HepG2 (cell line): ENCODE measurements around the gene EXOC3L2. TPM values are rescaled to one million over a fixed set of nuclear protein-coding genes. Genes with fewer than 3 reads are reported as not detected.

Experiments used
- ATAC-seq: fragments of 200-7000 bp; cut with Tn5 transposase; 3 replicates; pipeline ENCODE4 v1.9.1; 2020; ENCODE audit warnings: mild to moderate bottlenecking, moderate library complexity
- BruUV-seq: library from RNA; stranded (reverse); fragments of 400-500 nt; replicated peaks from 2 replicates; lab custom pipeline; 2021; lab: Mats Ljungman, UMichigan
- CTCF ChIA-PET: fragments of 300-600 bp; formaldehyde crosslinking; extraction: SDS; loops from one replicate; lab custom pipeline; 2021; ENCODE audit warnings: low total read pairs, inconsistent platforms, low intra/inter-chr PET ratio; lab: Yijun Ruan, JAX
- POLR2A ChIA-PET: fragments of 350-600 bp; sonication (Branson Sonifier 250); formaldehyde crosslinking; loops from one replicate; lab custom pipeline; 2020; ENCODE audit warnings: antibody characterized with exemption, inconsistent platforms; lab: Yijun Ruan, JAX
- DNase-seq: peaks from one replicate; pipeline ENCODE4 v3.0.0-alpha.2; 2015; ENCODE audit warnings: low spot score
- FAIRE-seq: peaks from 3 replicates; lab custom pipeline; 2011; peaks lifted over from hg19 to GRCh38; lab: Jason Lieb, UNC
- H2AFZ ChIP-seq: one replicate; pipeline ENCODE4 v1.6.1; 2011; ENCODE audit warnings: low read length, inconsistent platforms
- H3K27ac ChIP-seq: fragments of 300-600 bp; 3 replicates; pipeline ENCODE4 v1.8.0; 2011; ENCODE audit warnings: mixed run types, mild to moderate bottlenecking, mixed read lengths, low read length, inconsistent platforms; ENCODE audit not compliant: insufficient read depth; ENCODE audit errors: extremely low read length
- H3K27me3 ChIP-seq, 2 experiments: fragments of 200-600 bp in 1 of 2; 2 replicates in 1 of 2; 3 replicates in 1 of 2; pipeline versions ENCODE4 v1.6.0 to v1.8.0; 2011; ENCODE audit warnings: low read length in 2 of 2, mild to moderate bottlenecking in 2 of 2, moderate library complexity in 2 of 2, inconsistent platforms in 1 of 2; ENCODE audit not compliant: insufficient read depth in 2 of 2, control insufficient read depth in 1 of 2
- H3K36me3 ChIP-seq, 2 experiments: fragments of 200-600 bp in 1 of 2; replicated peaks in 1 of 2; 2 replicates in 1 of 2; 3 replicates in 1 of 2; pipeline versions ENCODE4 v1.5.1 to v1.8.0; 2011; ENCODE audit warnings: low read length in 2 of 2, inconsistent platforms in 1 of 2; ENCODE audit not compliant: insufficient read depth in 2 of 2, control insufficient read depth in 1 of 2
- H3K4me1 ChIP-seq: 2 replicates; pipeline ENCODE4 v1.5.1; 2012; ENCODE audit warnings: low read length, inconsistent platforms; ENCODE audit not compliant: insufficient read depth
- H3K4me2 ChIP-seq: 2 replicates; pipeline ENCODE4 v1.6.0; 2011; ENCODE audit warnings: low read depth, low read length, inconsistent platforms
- H3K4me3 ChIP-seq, 3 experiments: fragments of 200-600 bp in 1 of 3; sonication (generic), shearing (Covaris generic) in 1 of 3; replicated peaks in 1 of 3; 2 replicates each; pipeline ENCODE4 v1.5.1; 2011 to 2016; ENCODE audit warnings: low read length in 3 of 3, inconsistent platforms in 2 of 3, low read depth in 2 of 3, mild to moderate bottlenecking in 2 of 3, control low read depth in 1 of 3, mixed read lengths in 1 of 3; ENCODE audit not compliant: insufficient read depth in 1 of 3
- H3K79me2 ChIP-seq: one replicate; pipeline ENCODE4 v1.6.1; 2011; ENCODE audit warnings: low read length, inconsistent platforms; ENCODE audit not compliant: insufficient read depth
- H3K9ac ChIP-seq: 2 replicates; pipeline ENCODE4 v1.6.0; 2011; ENCODE audit warnings: mild to moderate bottlenecking, low read depth, low read length, inconsistent platforms; ENCODE audit not compliant: insufficient read depth
- H3K9me3 ChIP-seq: 2 replicates; pipeline ENCODE4 v1.5.1; 2012; ENCODE audit warnings: mild to moderate bottlenecking, low read length
- H4K20me1 ChIP-seq: 2 replicates; pipeline ENCODE4 v1.6.0; 2011; ENCODE audit warnings: inconsistent platforms, mild to moderate bottlenecking, low read length, moderate library complexity; ENCODE audit not compliant: insufficient read depth
- AGO2 ChIP-seq: fragments of 200-400 bp; formaldehyde crosslinking; optimal IDR thresholded peaks from 2 replicates; pipeline ENCODE3; 2017; ENCODE audit warnings: mild to moderate bottlenecking, low read depth, low read length, moderate library complexity
- CREB1 ChIP-seq, 2 experiments: fragments of 450-650 bp in 1 of 2; IDR thresholded peaks; 2 replicates each; pipeline ENCODE4 v1.6.1; 2016 to 2017; ENCODE audit warnings: control low read depth in 1 of 2, mild to moderate bottlenecking in 1 of 2, missing compliant biosample characterization in 1 of 2, missing genetic modification characterization in 1 of 2
- GLI4 ChIP-seq: sonication (generic); formaldehyde crosslinking; IDR thresholded peaks from 2 replicates; pipeline ENCODE4 v1.5.1; 2020; ENCODE audit warnings: missing genetic modification reagents, mild to moderate bottlenecking, moderate library complexity, borderline replicate concordance
- KLF15 ChIP-seq: sonication (generic); formaldehyde crosslinking; IDR thresholded peaks from 2 replicates; pipeline ENCODE4 v1.8.1; 2023; ENCODE audit warnings: borderline replicate concordance, mild to moderate bottlenecking, inconsistent platforms, missing genetic modification reagents, mixed read lengths
- NKX3-1 ChIP-seq: sonication (generic); formaldehyde crosslinking; IDR thresholded peaks from 2 replicates; pipeline ENCODE4 v1.5.0; 2020; ENCODE audit warnings: missing genetic modification reagents
- PHF8 ChIP-seq: sonication (generic); formaldehyde crosslinking; IDR thresholded peaks from 2 replicates; pipeline ENCODE4 v1.5.0; 2020; ENCODE audit warnings: missing genetic modification reagents
- THAP8 ChIP-seq: sonication (generic); formaldehyde crosslinking; IDR thresholded peaks from 2 replicates; pipeline ENCODE4 v1.5.1; 2020; ENCODE audit warnings: missing genetic modification reagents, mild to moderate bottlenecking, borderline replicate concordance
- ZBTB10 ChIP-seq: sonication (generic); formaldehyde crosslinking; IDR thresholded peaks from 2 replicates; pipeline ENCODE4 v1.4.0; 2020; ENCODE audit warnings: missing genetic modification reagents, borderline replicate concordance
- ZNF382 ChIP-seq: sonication (generic); formaldehyde crosslinking; IDR thresholded peaks from 2 replicates; pipeline ENCODE4 v1.5.0; 2020; ENCODE audit warnings: missing genetic modification reagents, mild to moderate bottlenecking, borderline replicate concordance
- WGBS: methylation state at CpG from one replicate; pipeline ENCODE4 v1.1.6; 2017; ENCODE audit warnings: low lambda C conversion rate; 5-methylcytosine and 5-hydroxymethylcytosine counted together
- in situ Hi-C: cut with HindIII; loops from 2 replicates; pipeline ENCODE4 v1.10.0; 2017; ENCODE audit warnings: low pct_unique_long_range_greater_than_20kb; ENCODE audit not compliant: extremely low pct_ligation_motif_present
- intact Hi-C: fragments of 100-400 bp; cut with micrococcal nuclease; formaldehyde crosslinking; loops from one replicate; pipeline ENCODE4 v1.10.0; 2022; ENCODE audit not compliant: unreplicated experiment
- polyA plus RNA-seq, 8 experiments: library from polyadenylated mRNA; depleted of rRNA in 3 of 8; stranded (reverse) in 7 of 8; unstranded in 1 of 8; fragments of >200 nt; fragmentation: Illumina TruSeq in 4 of 8; extraction: Trizol in 4 of 8; gene quantifications; 2 replicates each; pipeline versions ENCODE4 v1.2.1 to v1.2.3, GENCODE V29; 2011 to 2016; ENCODE audit warnings: low read depth in 4 of 8, missing spikeins in 1 of 8, mixed read lengths in 1 of 8; ENCODE audit not compliant: insufficient read depth in 1 of 8
- total RNA-seq, 5 experiments: library from RNA; depleted of rRNA; stranded (reverse); fragments of >200 nt; fragmentation: Illumina TruSeq; extraction: Trizol; gene quantifications; 2 replicates each; pipeline ENCODE4 v1.2.3, GENCODE V29; 2016; ENCODE audit warnings: low read depth in 1 of 5

EXOC3L2 gene
- total and polyA plus RNA-seq, 2 of the 13 experiments (the other 11 are each of a cell fraction or from before 2014, with no cell fraction given): 0.21 TPM; not detected in 1

- no peak overlapping the region for H3K27ac ChIP-seq
- TF ChIP-seq ZBTB10 (no peak), GLI4 (no peak), AGO2 (peak; percentile 21)
- BruUV-seq: no TSS peak
- no peak for FAIRE-seq
- no peak overlapping the region for H3K4me3 ChIP-seq
- CTCF ChIA-PET: no interaction called here
- H3K79me2 ChIP-seq: no peaks in the 10 kb centered on the region
- peaks cover 20% of the 10 kb centered on the region for H3K4me1 ChIP-seq
- no peaks in the 10 kb centered on the region for H3K27me3 ChIP-seq
- H3K4me2 ChIP-seq: no peak overlapping the region
- no peak overlapping the region for H3K9ac ChIP-seq
- intact Hi-C loops: no loop called here
- no peak overlapping the region for H2AFZ ChIP-seq
- ATAC-seq: no peak
- 94% methylated on average over 8 of the region's 11 CpGs for WGBS
- POLR2A ChIA-PET: interaction anchor here (1.4 kb wide), 1 partner anchor 10 kb away, joined by 3 read pairs; no protein-coding TSS in a partner anchor
- H3K36me3 ChIP-seq: peaks cover 3 to 11% of the 10 kb centered on the region in 2 experiments; a peak in 3 of 5 replicates
- in situ Hi-C loops: no loop called here
- DNase-seq: no peak
- no peaks in the 10 kb centered on the region for H4K20me1 ChIP-seq
- no peaks in the 10 kb centered on the region for H3K9me3 ChIP-seq
These were observed 17.8 kb upstream of the EXOC3L2 start for GRCh38 chr19:45263013-45263412.

- Histone ChIP-seq H3K36me3 (peaks cover 3 to 10% of the 10 kb centered on the region in 2 experiments; a peak in 3 of 5 replicates), H3K9me3 (no peaks in the 10 kb centered on the region), H3K27me3 (no peaks in the 10 kb centered on the region), H3K9ac (no peak overlapping the region), H4K20me1 (no peaks in the 10 kb centered on the region), H3K4me2 (no peak overlapping the region), H2AFZ (no peak overlapping the region), H3K4me3 (no peak overlapping the region), H3K79me2 (no peaks in the 10 kb centered on the region), H3K27ac (no peak overlapping the region), H3K4me1 (peaks cover 20% of the 10 kb centered on the region)
- TF ChIP-seq THAP8 (CRISPR knock-in tag) (no peak), NKX3-1 (CRISPR knock-in tag) (no peak), ZNF382 (CRISPR knock-in tag) (no peak), KLF15 (CRISPR knock-in tag) (no peak), PHF8 (CRISPR knock-in tag) (no peak), CREB1 (IDR thresholded peaks at IDR 0.05) (peak; percentile 52; the same call in 1 of the 2 replicates), CREB1 (CRISPR knock-in tag; IDR thresholded peaks at IDR 0.05) (no peak)
- ChIA-PET CTCF (no interaction called here), POLR2A (interaction anchor here (1.4 kb wide), 1 partner anchor 11 kb away, joined by 3 read pairs; no protein-coding TSS in a partner anchor)
- intact Hi-C loops (no loop called here), in situ Hi-C loops (no loop called here)
- ATAC-seq (no peak), DNase-seq (no peak), FAIRE-seq (no peak)
- 96% methylated on average over 6 of the region's 6 CpGs for WGBS
- no TSS peak for BruUV-seq
These were observed 17.4 kb upstream of the EXOC3L2 start for GRCh38 chr19:45262570-45262969.
